ENCODE measurements around the gene ZNF735. TPM values are rescaled to one million over a fixed set of nuclear protein-coding genes. Genes with fewer than 3 reads are reported as not detected.
"Not testable (repeated sequence)": the region's sequence is repeated elsewhere in the genome, so short reads cannot be mapped to it uniquely, and the experiment has no call there.

Gene ZNF735
- polyA plus RNA-seq (2011; rRNA removed): not detected in 2 replicates
- polyA plus RNA-seq (2012; cell fraction: cytosol; rRNA removed): not detected in 2 replicates
- polyA plus RNA-seq (2012; cell fraction: nucleus; rRNA removed): not detected in 2 replicates
- polyA plus RNA-seq (2017; fragmentation: RNase III; extraction: RNeasy Plus Mini Kit Qiagen cat#74134 plus additional on column Dnase treatment): not detected in 3 replicates
- not detected in 2 replicates for polyA minus RNA-seq (2011; rRNA and poly(A)+ RNA removed)

DNA sequence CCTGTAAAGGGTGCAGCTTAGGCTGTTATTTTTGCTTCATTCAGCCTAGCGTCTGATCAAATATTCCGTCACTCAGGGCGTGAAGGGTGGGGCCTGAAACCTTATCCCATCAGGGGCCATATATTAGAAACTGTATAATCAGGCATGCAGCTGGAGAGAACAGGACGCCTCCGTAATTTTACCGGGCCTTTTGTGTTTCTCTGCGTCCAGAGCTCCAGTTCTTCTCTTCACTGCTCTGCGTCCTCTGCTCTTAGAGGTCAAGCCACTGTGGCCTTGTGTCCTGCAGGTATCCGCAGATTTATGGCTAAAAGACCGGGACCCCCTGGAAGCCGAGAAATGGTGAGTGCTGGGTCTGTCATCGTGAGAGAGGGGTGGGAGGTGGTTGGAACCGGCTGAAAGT, at the start of gene ZNF735:
Gene ZNF735, plus strand, starts transcription at position 301 of the 400 bp plus-strand sequence. Its CDS starts 0 bp downstream, at position 301.
- no peak within 1 kb of the TSS for H3K27ac ChIP-seq
- H3K4me2 ChIP-seq: no peak within 1 kb of the TSS
- peaks cover 16% of the 10 kb centered on the region; the same call in 2 of the 3 replicates for H3K9me3 ChIP-seq
- TF ChIP-seq TFCP2L1 (CRISPR knock-in tag; IDR thresholded peaks at IDR 0.05) (no peak), CBX2 (IDR thresholded peaks at IDR 0.05; ENCODE audit: borderline replicate concordance, low read depth) (no peak), FOXS1 (CRISPR knock-in tag; IDR thresholded peaks at IDR 0.05) (no peak), BHLHE40 (IDR thresholded peaks at IDR 0.05; ENCODE audit: low read depth, low read length) (no peak), SMC3 (IDR thresholded peaks at IDR 0.05) (no peak), HOXB5 (CRISPR knock-in tag; IDR thresholded peaks at IDR 0.05) (no peak), ZNF302 (CRISPR knock-in tag; IDR thresholded peaks at IDR 0.05) (no peak), KDM1A (IDR thresholded peaks at IDR 0.05; ENCODE audit: low read depth) (no peak), NR3C1 (IDR thresholded peaks at IDR 0.05) (no peak), SREBF2 (IDR thresholded peaks at IDR 0.05) (no peak)
- TF ChIP-seq, protein P1, sequence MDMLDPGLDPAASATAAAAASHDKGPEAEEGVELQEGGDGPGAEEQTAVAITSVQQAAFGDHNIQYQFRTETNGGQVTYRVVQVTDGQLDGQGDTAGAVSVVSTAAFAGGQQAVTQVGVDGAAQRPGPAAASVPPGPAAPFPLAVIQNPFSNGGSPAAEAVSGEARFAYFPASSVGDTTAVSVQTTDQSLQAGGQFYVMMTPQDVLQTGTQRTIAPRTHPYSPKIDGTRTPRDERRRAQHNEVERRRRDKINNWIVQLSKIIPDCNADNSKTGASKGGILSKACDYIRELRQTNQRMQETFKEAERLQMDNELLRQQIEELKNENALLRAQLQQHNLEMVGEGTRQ (IDR thresholded peaks at IDR 0.05): no peak
- TF ChIP-seq, protein P2, sequence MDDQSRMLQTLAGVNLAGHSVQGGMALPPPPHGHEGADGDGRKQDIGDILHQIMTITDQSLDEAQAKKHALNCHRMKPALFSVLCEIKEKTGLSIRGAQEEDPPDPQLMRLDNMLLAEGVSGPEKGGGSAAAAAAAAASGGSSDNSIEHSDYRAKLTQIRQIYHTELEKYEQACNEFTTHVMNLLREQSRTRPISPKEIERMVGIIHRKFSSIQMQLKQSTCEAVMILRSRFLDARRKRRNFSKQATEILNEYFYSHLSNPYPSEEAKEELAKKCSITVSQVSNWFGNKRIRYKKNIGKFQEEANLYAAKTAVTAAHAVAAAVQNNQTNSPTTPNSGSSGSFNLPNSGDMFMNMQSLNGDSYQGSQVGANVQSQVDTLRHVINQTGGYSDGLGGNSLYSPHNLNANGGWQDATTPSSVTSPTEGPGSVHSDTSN (IDR thresholded peaks at IDR 0.05): no peak
- TF ChIP-seq, protein P3, sequence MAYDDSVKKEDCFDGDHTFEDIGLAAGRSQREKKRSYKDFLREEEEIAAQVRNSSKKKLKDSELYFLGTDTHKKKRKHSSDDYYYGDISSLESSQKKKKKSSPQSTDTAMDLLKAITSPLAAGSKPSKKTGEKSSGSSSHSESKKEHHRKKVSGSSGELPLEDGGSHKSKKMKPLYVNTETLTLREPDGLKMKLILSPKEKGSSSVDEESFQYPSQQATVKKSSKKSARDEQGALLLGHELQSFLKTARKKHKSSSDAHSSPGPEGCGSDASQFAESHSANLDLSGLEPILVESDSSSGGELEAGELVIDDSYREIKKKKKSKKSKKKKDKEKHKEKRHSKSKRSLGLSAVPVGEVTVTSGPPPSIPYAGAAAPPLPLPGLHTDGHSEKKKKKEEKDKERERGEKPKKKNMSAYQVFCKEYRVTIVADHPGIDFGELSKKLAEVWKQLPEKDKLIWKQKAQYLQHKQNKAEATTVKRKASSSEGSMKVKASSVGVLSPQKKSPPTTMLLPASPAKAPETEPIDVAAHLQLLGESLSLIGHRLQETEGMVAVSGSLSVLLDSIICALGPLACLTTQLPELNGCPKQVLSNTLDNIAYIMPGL (CRISPR knock-in tag; IDR thresholded peaks at IDR 0.05; ENCODE audit: borderline replicate concordance): no peak
- 22% methylated on average over 13 of the region's 13 CpGs for WGBS (ENCODE audit: missing lambda C conversion rate)
- no peak for ATAC-seq
- FAIRE-seq: no peak
- DNase-seq (ENCODE audit: low read depth in 1 of 2, low spot score in 1 of 2): no peak
- POLR2A ChIA-PET: no interaction called here
- H3K4me1 ChIP-seq: no peaks in the 10 kb centered on the region
- no peak within 1 kb of the TSS for H3K4me3 ChIP-seq
- CTCF ChIA-PET: no interaction called here

DNA sequence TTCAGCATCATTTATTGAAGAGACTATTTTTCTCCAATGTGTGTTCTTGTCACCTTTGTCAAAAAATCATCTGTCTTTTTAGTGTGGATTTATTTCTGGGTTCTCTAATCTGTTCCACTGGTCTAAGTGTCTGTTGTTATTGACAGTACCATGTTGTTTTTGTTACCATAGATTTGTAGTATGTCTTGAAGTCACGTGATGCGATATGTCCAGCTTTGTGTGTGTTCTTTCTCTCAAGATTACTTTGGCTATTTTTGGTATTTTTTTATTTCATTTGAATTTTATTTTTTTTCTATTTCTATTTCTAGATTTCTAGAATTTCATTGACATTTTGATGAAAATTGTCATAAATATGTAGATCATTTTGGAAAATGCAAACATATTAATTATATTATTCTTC, 36.0 kb upstream of the ZNF735 start:
- CTCF ChIA-PET: not testable (repeated sequence)
- WGBS (ENCODE audit: missing lambda C conversion rate): 7% methylated on average over 2 of the region's 2 CpGs

DNA sequence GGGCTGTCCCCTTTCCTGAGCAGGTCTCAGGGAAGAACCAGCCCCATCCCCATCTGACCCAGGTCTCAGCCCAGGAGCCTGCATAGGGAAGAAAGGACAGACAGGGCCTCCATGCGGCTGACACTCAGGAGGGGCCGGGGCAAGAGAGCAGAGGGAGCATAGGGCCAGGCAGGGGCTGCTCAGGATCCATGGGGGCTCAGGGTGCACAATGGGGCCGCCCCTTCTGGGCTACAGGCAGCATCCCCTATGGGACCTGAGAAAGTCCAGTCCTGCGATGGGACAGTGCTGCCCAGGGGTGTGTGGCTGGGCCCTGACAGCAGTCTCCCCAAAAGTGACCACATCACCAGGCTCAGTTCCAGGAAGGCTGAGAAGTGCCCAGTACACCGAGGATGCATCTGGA, 32.7 kb upstream of the ZNF735 start:
- H3K4me1 ChIP-seq: no peaks in the 10 kb centered on the region
- ATAC-seq (no peak), FAIRE-seq (no peak), DNase-seq (ENCODE audit: low read depth in 1 of 2, low spot score in 1 of 2) (no peak)
- no peak overlapping the region for H3K4me2 ChIP-seq
- TF ChIP-seq, protein P4, sequence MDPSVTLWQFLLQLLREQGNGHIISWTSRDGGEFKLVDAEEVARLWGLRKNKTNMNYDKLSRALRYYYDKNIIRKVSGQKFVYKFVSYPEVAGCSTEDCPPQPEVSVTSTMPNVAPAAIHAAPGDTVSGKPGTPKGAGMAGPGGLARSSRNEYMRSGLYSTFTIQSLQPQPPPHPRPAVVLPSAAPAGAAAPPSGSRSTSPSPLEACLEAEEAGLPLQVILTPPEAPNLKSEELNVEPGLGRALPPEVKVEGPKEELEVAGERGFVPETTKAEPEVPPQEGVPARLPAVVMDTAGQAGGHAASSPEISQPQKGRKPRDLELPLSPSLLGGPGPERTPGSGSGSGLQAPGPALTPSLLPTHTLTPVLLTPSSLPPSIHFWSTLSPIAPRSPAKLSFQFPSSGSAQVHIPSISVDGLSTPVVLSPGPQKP (IDR thresholded peaks at IDR 0.05; ENCODE audit: low read depth, low read length): no peak
- no peak for TF ChIP-seq RARB (CRISPR knock-in tag; IDR thresholded peaks at IDR 0.05)
- TF ChIP-seq SREBF2 (IDR thresholded peaks at IDR 0.05): no peak
- no peak for TF ChIP-seq KDM1A (IDR thresholded peaks at IDR 0.05; ENCODE audit: low read depth)
- TF ChIP-seq GATA3 (IDR thresholded peaks at IDR 0.05; ENCODE audit: borderline replicate concordance): no peak
- TF ChIP-seq FOXS1 (CRISPR knock-in tag; IDR thresholded peaks at IDR 0.05): no peak
- no peak for TF ChIP-seq JUN (IDR thresholded peaks at IDR 0.05)
- H3K9me3 ChIP-seq: peaks cover 18% of the 10 kb centered on the region; the same call in 2 of the 3 replicates
- H3K4me3 ChIP-seq: no peak overlapping the region
- ChIA-PET POLR2A (no interaction called here), CTCF (no interaction called here)
- no peak overlapping the region for H3K27ac ChIP-seq
- 4% methylated on average over 5 of the region's 5 CpGs for WGBS (ENCODE audit: missing lambda C conversion rate)

More for the DNA sequence above, 36.0 kb upstream of the ZNF735 start:
- DNase-seq (ENCODE audit: low read depth in 1 of 2, low spot score in 1 of 2); POLR2A ChIA-PET; H3K27ac ChIP-seq; ATAC-seq; H3K4me3 ChIP-seq; H3K4me1 ChIP-seq; FAIRE-seq; H3K4me2 ChIP-seq: not testable (repeated sequence)
- TF ChIP-seq, protein P1 (IDR thresholded peaks at IDR 0.05): 0 out of 2 replicates have a peak, but pooled peaks have one; percentile 9
- peaks cover 14% of the 10 kb centered on the region; the same call in 2 of the 3 replicates for H3K9me3 ChIP-seq

Data from A549 (cell line).